ENCODE results near the gene ZSWIM3.

- TF ChIP-seq CTCF (IDR thresholded peaks at IDR 0.05; ENCODE audit: extremely low read depth in 1 of 2, insufficient read depth in 1 of 2, low read depth in 1 of 2, low read length in 2 of 2): no peak
- TF ChIP-seq EZH2 (IDR thresholded peaks at IDR 0.05; ENCODE audit: borderline replicate concordance, low read depth, low read length, severe bottlenecking): no peak
- TF ChIP-seq POLR2AphosphoS5 (IDR thresholded peaks at IDR 0.05; ENCODE audit: insufficient read depth, low read depth, low read length): no peak
- no peak for TF ChIP-seq JUN (IDR thresholded peaks at IDR 0.05; ENCODE audit: borderline replicate concordance, insufficient read depth, insufficient read length, low read depth)
- TF ChIP-seq FOS (IDR thresholded peaks at IDR 0.05; ENCODE audit: borderline replicate concordance, insufficient read depth, low read length): no peak
- no peak for TF ChIP-seq POLR2A (IDR thresholded peaks at IDR 0.05; ENCODE audit: low read depth, low read length)
- TF ChIP-seq MAX (IDR thresholded peaks at IDR 0.05; ENCODE audit: insufficient read depth, insufficient read length): no peak
- TF ChIP-seq MYC (IDR thresholded peaks at IDR 0.05; ENCODE audit: low read depth, low read length): no peak
Measured at GRCh38 chr20:45897289-45897688, 39.9 kb downstream of the ZSWIM3 start.
